GM18505 (cell line): ENCODE measurements around the gene RIPK4.
"Not testable (repeated sequence)": the region's sequence is repeated elsewhere in the genome, so short reads cannot be mapped to it uniquely, and the experiment has no call there.

Experiments used
- ATAC-seq: cut with Tn5 transposase; IDR thresholded peaks from one replicate; pipeline ENCODE4 v1.9.1; 2021; ENCODE audit not compliant: unreplicated experiment
- POLR2A ChIP-seq: IDR thresholded peaks from 4 replicates; pipeline ENCODE4 v1.6.1; 2011; ENCODE audit warnings: borderline replicate concordance; ENCODE audit not compliant: insufficient read depth, insufficient read length; ENCODE audit errors: extremely low read depth

Gene RIPK4

GRCh38 chr21:41698071-41698470, 68.8 kb downstream of the RIPK4 start:
- no peak for TF ChIP-seq POLR2A
- no peak for ATAC-seq

- no peak for TF ChIP-seq POLR2A
- ATAC-seq, result no peak
Measured at GRCh38 chr21:41695513-41695912, 71.3 kb downstream of the RIPK4 start.

- not testable (repeated sequence) for ATAC-seq
Measured at GRCh38 chr21:41694042-41694441, 72.8 kb downstream of the RIPK4 start.

- ATAC-seq, result no peak
- no peak for TF ChIP-seq POLR2A
Measured at GRCh38 chr21:41692185-41692565, 74.7 kb downstream of the RIPK4 start.

GRCh38 chr21:41691205-41692184, 75.4 kb downstream of the RIPK4 start:
- no peak for ATAC-seq
- no peak for TF ChIP-seq POLR2A
